A549 (cell line): ENCODE data around the gene SIRT6.

Source experiments
- HDAC2 ChIP-seq: fragments of 200-600 bp; sonication (generic); IDR thresholded peaks from 2 replicates; pipeline ENCODE4 v1.6.1; 2016
- NFE2L2 ChIP-seq: fragments of 150-350 bp; conservative IDR thresholded peaks from 2 replicates; pipeline ENCODE4 v1.6.1; 2014; ENCODE audit warnings: low read length
- POLR2A ChIP-seq: IDR thresholded peaks from 2 replicates; pipeline ENCODE4 v1.6.1; 2012; ENCODE audit warnings: mild to moderate bottlenecking, low read length
- ZFP36 ChIP-seq: fragments of 450-650 bp; IDR thresholded peaks from 2 replicates; pipeline ENCODE4 v1.6.1; 2014; ENCODE audit warnings: borderline replicate concordance; ENCODE audit not compliant: partially characterized antibody
- TF ChIP-seq, protein P1 (sequence below): fragments of >200 bp; sonication (Bioruptor Twin); formaldehyde crosslinking; IDR thresholded peaks from 3 replicates; pipeline ENCODE4 v1.5.1; 2016
- TF ChIP-seq, protein P2 (sequence below): fragments of 150-350 bp; IDR thresholded peaks from 2 replicates; pipeline ENCODE4 v1.6.1; 2014; ENCODE audit warnings: low read depth, mild to moderate bottlenecking, low read length

DNA sequence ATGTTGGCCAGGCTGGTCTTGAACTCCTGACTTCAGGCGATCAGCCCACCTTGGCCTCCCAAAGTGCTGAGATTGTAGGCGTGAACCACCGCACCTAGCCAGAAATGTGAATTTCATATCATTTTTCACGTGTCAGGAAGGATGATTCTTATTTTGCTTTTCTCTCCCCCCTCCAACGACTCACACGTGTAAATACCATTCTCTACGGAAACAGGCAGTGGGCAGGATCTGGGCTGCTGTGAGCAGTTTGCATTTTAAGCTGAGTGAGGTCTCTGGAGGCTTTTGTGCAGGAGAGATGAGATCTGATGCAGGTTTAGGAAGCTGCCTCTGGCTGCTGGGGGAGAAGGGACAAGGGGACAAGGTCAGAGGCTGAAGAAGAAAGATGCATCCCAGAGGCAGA lies 12.0 kb upstream of the SIRT6 start:
- TF ChIP-seq, protein P1, sequence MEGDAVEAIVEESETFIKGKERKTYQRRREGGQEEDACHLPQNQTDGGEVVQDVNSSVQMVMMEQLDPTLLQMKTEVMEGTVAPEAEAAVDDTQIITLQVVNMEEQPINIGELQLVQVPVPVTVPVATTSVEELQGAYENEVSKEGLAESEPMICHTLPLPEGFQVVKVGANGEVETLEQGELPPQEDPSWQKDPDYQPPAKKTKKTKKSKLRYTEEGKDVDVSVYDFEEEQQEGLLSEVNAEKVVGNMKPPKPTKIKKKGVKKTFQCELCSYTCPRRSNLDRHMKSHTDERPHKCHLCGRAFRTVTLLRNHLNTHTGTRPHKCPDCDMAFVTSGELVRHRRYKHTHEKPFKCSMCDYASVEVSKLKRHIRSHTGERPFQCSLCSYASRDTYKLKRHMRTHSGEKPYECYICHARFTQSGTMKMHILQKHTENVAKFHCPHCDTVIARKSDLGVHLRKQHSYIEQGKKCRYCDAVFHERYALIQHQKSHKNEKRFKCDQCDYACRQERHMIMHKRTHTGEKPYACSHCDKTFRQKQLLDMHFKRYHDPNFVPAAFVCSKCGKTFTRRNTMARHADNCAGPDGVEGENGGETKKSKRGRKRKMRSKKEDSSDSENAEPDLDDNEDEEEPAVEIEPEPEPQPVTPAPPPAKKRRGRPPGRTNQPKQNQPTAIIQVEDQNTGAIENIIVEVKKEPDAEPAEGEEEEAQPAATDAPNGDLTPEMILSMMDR = no peak
- TF ChIP-seq HDAC2 (no peak), POLR2A (no peak), ZFP36 (no peak), NFE2L2 (no peak)
- TF ChIP-seq, protein P2, sequence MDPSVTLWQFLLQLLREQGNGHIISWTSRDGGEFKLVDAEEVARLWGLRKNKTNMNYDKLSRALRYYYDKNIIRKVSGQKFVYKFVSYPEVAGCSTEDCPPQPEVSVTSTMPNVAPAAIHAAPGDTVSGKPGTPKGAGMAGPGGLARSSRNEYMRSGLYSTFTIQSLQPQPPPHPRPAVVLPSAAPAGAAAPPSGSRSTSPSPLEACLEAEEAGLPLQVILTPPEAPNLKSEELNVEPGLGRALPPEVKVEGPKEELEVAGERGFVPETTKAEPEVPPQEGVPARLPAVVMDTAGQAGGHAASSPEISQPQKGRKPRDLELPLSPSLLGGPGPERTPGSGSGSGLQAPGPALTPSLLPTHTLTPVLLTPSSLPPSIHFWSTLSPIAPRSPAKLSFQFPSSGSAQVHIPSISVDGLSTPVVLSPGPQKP = no peak
